ENCODE results near the gene EPS8L3.

DNA sequence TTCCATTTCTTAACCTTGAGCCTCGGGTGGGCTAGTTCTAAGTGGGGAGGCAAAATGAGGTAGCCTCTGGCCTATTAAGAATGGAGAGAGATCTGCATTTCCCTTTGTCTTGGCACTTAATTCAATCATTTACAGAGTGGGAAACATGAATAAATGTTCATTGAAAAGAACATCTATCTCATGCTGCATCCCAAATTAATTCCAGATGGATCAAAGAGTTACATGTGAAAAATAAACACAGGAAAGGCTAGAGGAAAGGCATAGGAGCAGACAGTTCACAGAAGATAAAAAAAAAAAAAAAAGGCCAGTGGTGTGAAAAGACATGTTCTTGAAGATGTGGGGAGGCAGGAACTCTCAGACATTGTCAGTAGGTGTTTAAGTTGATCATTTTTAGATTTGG is 35.7 kb upstream of the EPS8L3 start:
- TF ChIP-seq, protein P1, sequence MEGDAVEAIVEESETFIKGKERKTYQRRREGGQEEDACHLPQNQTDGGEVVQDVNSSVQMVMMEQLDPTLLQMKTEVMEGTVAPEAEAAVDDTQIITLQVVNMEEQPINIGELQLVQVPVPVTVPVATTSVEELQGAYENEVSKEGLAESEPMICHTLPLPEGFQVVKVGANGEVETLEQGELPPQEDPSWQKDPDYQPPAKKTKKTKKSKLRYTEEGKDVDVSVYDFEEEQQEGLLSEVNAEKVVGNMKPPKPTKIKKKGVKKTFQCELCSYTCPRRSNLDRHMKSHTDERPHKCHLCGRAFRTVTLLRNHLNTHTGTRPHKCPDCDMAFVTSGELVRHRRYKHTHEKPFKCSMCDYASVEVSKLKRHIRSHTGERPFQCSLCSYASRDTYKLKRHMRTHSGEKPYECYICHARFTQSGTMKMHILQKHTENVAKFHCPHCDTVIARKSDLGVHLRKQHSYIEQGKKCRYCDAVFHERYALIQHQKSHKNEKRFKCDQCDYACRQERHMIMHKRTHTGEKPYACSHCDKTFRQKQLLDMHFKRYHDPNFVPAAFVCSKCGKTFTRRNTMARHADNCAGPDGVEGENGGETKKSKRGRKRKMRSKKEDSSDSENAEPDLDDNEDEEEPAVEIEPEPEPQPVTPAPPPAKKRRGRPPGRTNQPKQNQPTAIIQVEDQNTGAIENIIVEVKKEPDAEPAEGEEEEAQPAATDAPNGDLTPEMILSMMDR (optimal IDR thresholded peaks at IDR 0.05 in 1 of 3, IDR thresholded peaks at IDR 0.05 in 1 of 3, conservative IDR thresholded peaks at IDR 0.05 in 1 of 3; ENCODE audit: extremely low read depth in 1 of 3, insufficient read depth in 2 of 3, low read length in 3 of 3), result no peak
- TF ChIP-seq EZH2 (IDR thresholded peaks at IDR 0.05; ENCODE audit: low read length), result no peak

Data from keratinocyte (primary cell).